ENCODE measurements around the gene LHPP.
A peak's percentile ranks its signal among the peaks of the same experiment; 100 is the strongest.

LHPP gene

GRCh38 chr10:124530816-124531215 lies 69.2 kb downstream of the LHPP start:
- Histone ChIP-seq H3K27me3 (replicated peaks; ENCODE audit: control insufficient read depth, insufficient read depth, low read length) (no peaks in the 10 kb centered on the region; the same call in 1 of the 2 replicates), H3K4me3 (replicated peaks; ENCODE audit: low read depth, low read length) (no peak overlapping the region), H3K36me3 (ENCODE audit: control insufficient read depth, insufficient read depth, low read length) (no peaks in the 10 kb centered on the region)
- TF ChIP-seq CTCF (IDR thresholded peaks at IDR 0.05; ENCODE audit: insufficient read depth, low read length, poor library complexity, severe bottlenecking): no peak
- DNase-seq (ENCODE audit: extremely low read depth, insufficient read length): no peak

- H3K27me3 ChIP-seq (replicated peaks; ENCODE audit: control insufficient read depth, insufficient read depth, low read length): no peaks in the 10 kb centered on the region; the same call in 1 of the 2 replicates
- no peak overlapping the region for H3K4me3 ChIP-seq (replicated peaks; ENCODE audit: low read depth, low read length)
- no peaks in the 10 kb centered on the region for H3K36me3 ChIP-seq (ENCODE audit: control insufficient read depth, insufficient read depth, low read length)
- peak; percentile 25 for TF ChIP-seq CTCF (IDR thresholded peaks at IDR 0.05; ENCODE audit: insufficient read depth, low read length, poor library complexity, severe bottlenecking)
- no peak for DNase-seq (ENCODE audit: extremely low read depth, insufficient read length)
Measured at GRCh38 chr10:124532106-124532641, 70.6 kb downstream of the LHPP start.

- Histone ChIP-seq H3K36me3 (ENCODE audit: control insufficient read depth, insufficient read depth, low read length) (no peaks in the 10 kb centered on the region), H3K27me3 (replicated peaks; ENCODE audit: control insufficient read depth, insufficient read depth, low read length) (no peaks in the 10 kb centered on the region), H3K4me3 (replicated peaks; ENCODE audit: low read depth, low read length) (no peak overlapping the region)
- DNase-seq (ENCODE audit: extremely low read depth, insufficient read length): no peak
- no peak for TF ChIP-seq CTCF (IDR thresholded peaks at IDR 0.05; ENCODE audit: insufficient read depth, low read length, poor library complexity, severe bottlenecking)
Measured at GRCh38 chr10:124532788-124533187, 71.2 kb downstream of the LHPP start.

- DNase-seq (ENCODE audit: extremely low read depth, insufficient read length): no peak
- H3K4me3 ChIP-seq (replicated peaks; ENCODE audit: low read depth, low read length): no peak overlapping the region
- no peak for TF ChIP-seq CTCF (IDR thresholded peaks at IDR 0.05; ENCODE audit: insufficient read depth, low read length, poor library complexity, severe bottlenecking)
- H3K36me3 ChIP-seq (ENCODE audit: control insufficient read depth, insufficient read depth, low read length): no peaks in the 10 kb centered on the region
- no peaks in the 10 kb centered on the region for H3K27me3 ChIP-seq (replicated peaks; ENCODE audit: control insufficient read depth, insufficient read depth, low read length)
Measured at GRCh38 chr10:124533266-124533665, 71.6 kb downstream of the LHPP start.

GRCh38 chr10:124534231-124534798 lies 72.7 kb downstream of the LHPP start:
- Histone ChIP-seq H3K4me3 (replicated peaks; ENCODE audit: low read depth, low read length) (no peak overlapping the region), H3K27me3 (replicated peaks; ENCODE audit: control insufficient read depth, insufficient read depth, low read length) (no peaks in the 10 kb centered on the region), H3K36me3 (ENCODE audit: control insufficient read depth, insufficient read depth, low read length) (no peaks in the 10 kb centered on the region)
- peak; percentile 49 for DNase-seq (ENCODE audit: extremely low read depth, insufficient read length)
- peak; percentile 45 for TF ChIP-seq CTCF (IDR thresholded peaks at IDR 0.05; ENCODE audit: insufficient read depth, low read length, poor library complexity, severe bottlenecking)
